ENCODE measurements around the gene TEX2.
"Not testable (repeated sequence)": the region's sequence is repeated elsewhere in the genome, so short reads cannot be mapped to it uniquely, and the experiment has no call there.

The TEX2 gene

GRCh38 chr17:64262198-64262999 lies 661 bp downstream of the TEX2 start:
- DNase-seq: no peak

DNA sequence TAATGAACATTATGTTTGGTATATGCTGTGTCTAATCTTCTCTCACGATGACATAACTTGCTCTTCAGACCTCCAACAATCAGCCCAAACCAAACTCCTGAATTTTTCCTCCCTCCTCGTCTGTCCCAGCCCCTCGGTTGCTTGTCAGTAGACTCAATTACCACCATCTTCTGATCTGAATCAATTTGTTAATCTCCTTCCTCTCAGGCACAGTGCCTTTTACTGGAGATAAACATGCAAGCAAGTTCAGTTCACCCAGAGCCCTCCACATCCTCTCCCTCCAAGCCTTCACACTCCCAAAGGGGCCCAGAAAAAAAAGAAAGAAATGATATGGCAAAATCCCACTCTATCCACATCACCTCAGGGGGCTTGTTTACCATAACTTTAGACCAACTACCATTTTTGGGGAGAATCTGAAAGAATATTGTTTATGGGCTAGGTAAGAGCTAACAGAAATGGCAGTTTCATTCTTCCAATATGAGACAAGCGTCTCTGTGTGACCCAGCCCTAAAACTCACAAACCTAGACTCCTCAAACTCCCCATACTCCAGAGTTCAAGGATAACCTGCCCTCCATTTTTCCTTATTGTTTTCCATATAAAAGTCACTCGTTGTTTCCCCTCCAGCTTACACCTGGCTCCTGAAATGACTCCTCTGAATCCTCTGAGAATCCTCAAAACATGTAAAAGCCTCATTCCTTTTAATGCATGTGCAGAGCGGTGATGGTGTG lies 1.5 kb downstream of the TEX2 start:
- no peak for DNase-seq

- no peak for DNase-seq
These were observed 2.2 kb downstream of the TEX2 start for GRCh38 chr17:64260886-64261285.

DNA sequence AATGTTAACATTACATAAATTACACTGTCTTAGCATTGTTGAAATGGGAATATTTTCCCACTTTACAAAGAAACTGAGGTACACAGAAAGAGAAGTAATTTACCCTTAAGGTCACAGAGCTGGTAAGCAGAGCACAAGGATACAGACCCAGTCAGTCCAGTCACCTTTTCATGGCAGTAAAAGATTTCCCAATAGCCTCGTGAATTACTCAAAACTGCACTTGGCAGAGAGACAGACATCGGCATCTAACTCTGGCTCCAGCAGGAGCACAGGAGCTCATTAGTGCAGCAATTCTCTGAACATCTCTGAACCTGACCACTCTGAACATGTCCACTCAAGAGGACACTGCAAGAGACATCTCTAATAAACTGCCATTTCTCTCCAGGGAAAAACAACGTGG lies 3.1 kb downstream of the TEX2 start:
- DNase-seq: no peak

- DNase-seq: no peak
These were observed 3.6 kb downstream of the TEX2 start for GRCh38 chr17:64259426-64259825.

- no peak for DNase-seq
These were observed 5.9 kb downstream of the TEX2 start for GRCh38 chr17:64256913-64257807.

- no peak for DNase-seq
These were observed 7.3 kb downstream of the TEX2 start for GRCh38 chr17:64255764-64256163.

- DNase-seq: no peak
These were observed 8.3 kb downstream of the TEX2 start for GRCh38 chr17:64254755-64255154.

DNA sequence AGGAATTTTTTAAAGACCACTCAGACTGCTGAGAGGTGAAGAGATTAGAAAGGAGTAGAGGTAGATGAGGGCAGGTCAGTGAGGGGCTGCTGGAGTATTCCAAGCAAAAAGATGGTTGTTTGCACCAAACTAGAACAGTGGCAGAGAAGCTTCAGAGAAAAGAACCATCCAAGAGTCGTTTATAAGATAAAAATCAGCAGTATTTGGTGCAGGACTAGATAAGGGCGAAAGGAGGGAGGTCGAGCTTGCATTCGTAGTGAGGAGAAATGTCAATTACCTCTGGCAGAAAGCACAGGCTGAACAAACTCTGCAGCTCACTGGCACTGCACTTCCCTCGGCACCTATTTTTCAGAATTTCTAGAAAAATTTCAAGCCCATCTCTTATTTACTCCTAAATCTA lies 9.6 kb downstream of the TEX2 start:
- DNase-seq: no peak

- no peak for DNase-seq
These were observed 10.2 kb downstream of the TEX2 start for GRCh38 chr17:64252831-64253230.

GRCh38 chr17:64250233-64250835 lies 12.7 kb downstream of the TEX2 start:
- no peak for DNase-seq

- DNase-seq: no peak
These were observed 15.2 kb downstream of the TEX2 start for GRCh38 chr17:64247836-64248235.

DNA sequence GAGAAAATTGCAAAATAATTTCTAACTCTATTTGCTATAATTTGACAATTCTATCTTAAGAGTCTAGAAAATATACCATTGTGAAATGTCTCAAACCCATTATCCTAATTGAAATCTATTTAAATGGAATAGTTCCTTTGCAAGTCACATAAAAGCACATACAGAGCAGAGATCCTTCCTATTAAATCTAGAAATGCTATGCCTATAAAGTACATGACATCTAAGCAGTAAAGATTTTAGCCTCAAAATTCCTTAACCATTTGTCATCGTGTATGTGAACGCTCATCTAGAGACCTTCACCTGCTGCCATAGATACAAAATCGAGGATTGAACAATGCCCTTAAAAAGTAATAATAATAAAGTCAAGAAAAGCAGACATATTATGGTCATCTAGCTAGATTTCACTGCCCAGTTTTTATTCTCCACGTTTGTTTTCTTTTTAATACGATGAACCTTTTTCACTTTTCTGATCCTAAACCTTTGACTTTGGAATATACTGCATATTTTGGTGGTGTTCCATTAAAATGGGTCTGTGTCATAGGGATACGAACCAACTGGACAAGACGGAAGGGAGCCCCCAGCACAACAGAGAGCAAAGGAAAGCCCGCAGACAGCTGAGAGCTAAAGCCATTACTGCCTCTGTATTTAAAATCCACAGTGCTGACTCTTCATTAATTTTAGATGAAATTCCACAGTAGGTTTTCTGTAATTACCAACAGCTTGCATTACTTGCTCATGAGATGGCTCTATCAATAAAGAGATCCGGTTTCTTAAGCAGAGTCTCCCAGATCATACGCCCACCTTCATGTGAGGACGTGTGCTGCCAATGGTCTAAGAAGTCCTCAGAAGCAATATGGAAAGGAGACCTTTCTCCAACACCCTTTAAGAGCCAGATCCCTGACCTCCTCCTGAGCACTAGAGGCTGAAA lies 17.6 kb downstream of the TEX2 start:
- no peak for DNase-seq

DNA sequence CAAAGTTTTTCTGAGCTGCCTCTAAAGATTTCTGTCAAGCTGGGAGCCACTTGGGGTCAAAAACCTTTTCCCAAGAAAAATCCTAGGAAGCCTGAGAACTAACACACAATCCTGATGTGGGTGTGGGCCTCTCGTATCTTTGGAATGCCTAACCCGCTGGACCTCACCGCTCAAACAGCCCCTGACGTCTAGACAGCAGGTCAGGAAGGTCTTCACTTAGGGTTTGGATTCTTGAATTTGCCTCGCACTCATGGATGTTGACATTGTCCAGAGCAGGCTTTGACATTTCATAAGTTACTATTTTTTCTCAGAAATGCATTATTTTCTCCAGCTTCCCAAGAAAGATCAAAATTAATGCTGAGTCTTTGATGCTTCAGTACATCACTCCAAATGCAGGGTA lies 18.9 kb downstream of the TEX2 start:
- no peak for DNase-seq

DNA sequence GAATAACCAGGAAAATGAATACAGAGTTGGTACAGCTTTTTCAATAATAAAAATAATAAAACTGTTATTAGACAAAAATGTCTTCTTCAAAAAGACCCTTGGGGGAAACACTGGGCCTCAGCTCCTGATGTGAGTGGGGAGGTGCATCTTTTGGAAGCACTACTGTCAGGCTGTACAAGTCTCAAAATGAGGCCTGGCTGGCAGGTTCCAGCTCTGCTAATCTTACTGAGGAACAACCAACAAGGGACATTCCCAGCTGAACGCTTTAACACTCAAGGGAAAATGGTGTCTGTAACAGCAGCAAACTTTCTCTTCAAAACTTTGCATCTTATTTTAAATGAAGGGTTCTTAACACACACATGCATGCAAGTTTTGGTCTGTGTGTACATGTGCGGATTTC lies 19.7 kb downstream of the TEX2 start:
- DNase-seq: no peak

GRCh38 chr17:64242633-64243032 lies 20.4 kb downstream of the TEX2 start:
- no peak for DNase-seq

DNA sequence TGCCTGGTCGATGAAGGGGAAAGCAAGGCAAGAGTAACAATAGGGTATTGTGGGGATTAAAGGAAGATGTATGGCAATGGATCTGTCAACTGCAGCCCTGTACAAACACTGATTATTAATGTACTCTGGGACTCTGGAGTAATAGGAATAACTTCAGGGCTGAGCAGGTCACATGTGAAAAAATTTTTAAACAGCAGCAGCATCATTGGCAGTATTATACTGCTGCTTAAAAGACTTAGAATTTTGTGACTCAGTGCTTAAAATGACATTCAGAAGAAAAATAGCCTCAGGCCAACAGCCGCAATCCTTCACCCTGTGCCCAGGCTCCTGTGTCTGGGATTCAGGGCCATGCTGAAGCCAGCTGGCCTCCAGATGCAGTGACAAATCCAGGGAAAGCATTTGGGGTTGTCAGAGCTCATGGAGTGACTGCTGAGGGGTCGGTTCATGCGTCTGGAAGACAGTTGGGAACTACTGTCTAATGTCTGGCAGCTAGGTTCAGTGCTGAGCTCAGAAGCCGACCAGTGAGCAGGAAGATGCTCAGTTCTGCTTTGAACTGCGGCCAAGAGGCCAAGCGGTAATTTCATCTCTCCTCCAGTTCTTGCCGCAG lies 22.2 kb downstream of the TEX2 start:
- DNase-seq: no peak

- DNase-seq: no peak
These were observed 22.8 kb downstream of the TEX2 start for GRCh38 chr17:64240261-64240740.

GRCh38 chr17:64238449-64238848 lies 24.6 kb downstream of the TEX2 start:
- DNase-seq: not testable (repeated sequence)

DNA sequence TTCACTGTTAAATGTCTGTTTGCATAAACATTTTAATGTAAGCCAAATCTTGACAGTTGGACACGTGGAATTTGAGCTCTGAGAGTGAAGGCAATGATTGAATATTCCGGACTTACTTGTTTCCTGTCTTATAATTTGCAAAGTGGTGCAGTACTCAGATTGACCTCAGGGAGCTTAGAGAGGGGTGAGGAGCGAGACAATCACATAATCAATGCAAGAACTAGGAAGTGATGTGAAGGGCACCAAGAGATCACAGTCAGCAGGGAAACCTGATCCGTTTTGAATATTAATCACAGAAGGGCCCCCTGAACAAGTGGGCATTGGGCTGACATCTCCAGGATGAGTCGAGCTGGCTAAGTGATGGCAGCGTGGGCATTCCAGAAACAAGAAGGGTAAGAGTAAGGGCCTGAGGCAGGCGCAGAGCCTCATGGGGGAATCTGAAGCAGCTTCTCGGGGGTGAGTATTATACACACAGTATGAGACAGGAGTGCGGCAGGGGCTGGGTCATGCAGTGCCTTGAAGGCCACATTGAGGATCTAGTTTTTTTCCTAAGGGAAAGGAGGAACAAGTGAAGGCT lies 26.1 kb downstream of the TEX2 start:
- no peak for DNase-seq

DNA sequence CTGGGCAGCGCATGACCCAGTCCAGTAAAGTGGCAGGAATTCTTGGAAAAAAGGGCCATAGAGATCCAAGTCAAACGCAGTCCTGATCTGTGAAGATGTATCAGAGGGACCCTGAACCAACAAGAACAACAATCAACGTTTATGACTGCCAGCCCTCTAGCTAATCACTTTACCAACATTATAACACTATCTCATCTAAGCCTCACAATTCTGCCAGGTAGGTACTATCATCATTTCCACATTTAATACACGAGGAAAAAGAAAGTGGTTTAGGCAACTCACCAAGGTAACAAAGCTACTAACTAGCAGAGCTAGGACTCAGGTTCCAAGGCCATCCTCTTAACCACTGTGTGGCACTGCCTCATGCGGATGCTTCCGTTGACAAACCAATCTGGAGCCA lies 28.1 kb downstream of the TEX2 start:
- no peak for DNase-seq

Measured in GOT3 (cell line).